Activated naive CD4-positive, alpha-beta T cell treated with anti-CD3 and anti-CD28 coated beads, Interleukin-2, amount 50 U/mL, for 24 hours (primary cell): ENCODE measurements around the gene RAPGEF6.
"Not testable (repeated sequence)": the region's sequence is repeated elsewhere in the genome, so short reads cannot be mapped to it uniquely, and the experiment has no call there.

Experiments
- H3K27ac Mint-ChIP-seq: one replicate; pipeline ENCODE4 v1.8.0; 2021; ENCODE audit warnings: mild to moderate bottlenecking, mixed read lengths
- H3K27me3 Mint-ChIP-seq: one replicate; pipeline ENCODE4 v1.8.0; 2021; ENCODE audit warnings: mixed read lengths
- H3K36me3 Mint-ChIP-seq: one replicate; pipeline ENCODE4 v1.8.0; 2021; ENCODE audit warnings: mixed read lengths
- H3K4me1 Mint-ChIP-seq: one replicate; pipeline ENCODE4 v1.8.0; 2021; ENCODE audit warnings: mixed read lengths
- H3K4me3 Mint-ChIP-seq: one replicate; pipeline ENCODE4 v1.8.0; 2021; ENCODE audit warnings: mild to moderate bottlenecking, mixed read lengths
- H3K9me3 Mint-ChIP-seq: one replicate; pipeline ENCODE4 v1.8.0; 2021; ENCODE audit warnings: mixed read lengths

Gene RAPGEF6

GRCh38 chr5:131524431-131524830 is 110.6 kb downstream of the RAPGEF6 start:
- Mint-ChIP-seq H3K9me3 (no peaks in the 10 kb centered on the region), H3K36me3 (peaks cover 25% of the 10 kb centered on the region), H3K4me1 (peaks cover 85% of the 10 kb centered on the region), H3K27ac (peak overlapping the region; percentile 87), H3K27me3 (no peaks in the 10 kb centered on the region), H3K4me3 (peak overlapping the region; percentile 27)

DNA sequence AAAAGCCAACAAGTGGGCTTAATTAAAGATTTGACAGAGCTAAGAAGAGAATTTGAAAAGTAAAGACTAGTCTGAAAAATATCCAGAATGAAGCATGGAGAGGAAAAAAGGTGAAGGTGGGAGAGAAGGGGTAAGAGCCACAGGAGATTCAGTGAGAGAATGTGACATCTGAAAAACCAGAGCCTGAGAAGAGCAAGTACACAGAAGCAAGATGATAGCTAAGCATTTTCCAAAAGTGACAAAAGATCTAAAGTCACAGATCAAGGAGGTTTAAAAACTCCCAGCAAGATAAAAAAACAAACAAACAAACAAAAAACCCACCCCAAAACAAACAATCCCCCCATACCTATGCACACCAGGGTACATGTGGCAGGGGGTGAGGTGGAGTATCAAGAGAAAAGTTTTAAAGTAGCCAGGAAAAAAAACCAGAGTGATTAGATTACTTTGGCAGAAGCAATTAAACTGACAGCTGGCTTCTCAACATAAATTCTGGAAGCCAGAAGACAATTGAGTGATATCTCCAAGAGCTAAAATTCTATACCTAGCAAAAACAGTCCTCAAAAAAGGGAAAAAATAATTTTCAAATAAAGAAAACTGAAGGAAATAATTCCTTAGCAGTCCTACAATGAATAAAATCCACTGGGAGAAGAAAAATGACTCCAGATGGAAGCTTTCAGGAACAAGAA is 111.4 kb downstream of the RAPGEF6 start:
- Mint-ChIP-seq H3K4me1 (peaks cover 79% of the 10 kb centered on the region), H3K4me3 (peak overlapping the region; percentile 35), H3K36me3 (peaks cover 25% of the 10 kb centered on the region), H3K27me3 (no peaks in the 10 kb centered on the region), H3K27ac (peak overlapping the region; percentile 84), H3K9me3 (no peaks in the 10 kb centered on the region)

DNA sequence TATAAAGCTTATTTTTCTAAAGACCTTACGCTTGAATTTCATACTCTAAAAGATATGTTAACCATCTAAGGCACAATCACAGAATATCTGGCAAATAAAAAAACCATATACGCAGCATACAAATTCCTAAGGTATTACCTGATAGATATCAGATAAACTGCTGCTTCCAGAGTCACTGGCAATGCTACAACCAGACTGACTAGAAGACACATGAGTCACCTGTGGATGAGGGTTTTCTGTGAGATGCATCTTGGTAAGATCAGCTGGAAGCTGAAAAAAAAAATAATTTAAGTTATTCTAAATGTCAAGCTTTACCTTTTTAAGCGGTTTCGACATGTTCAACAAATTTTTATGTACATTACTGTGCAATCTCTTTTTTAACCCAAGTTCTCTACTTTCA is 113.8 kb downstream of the RAPGEF6 start:
- peak overlapping the region; percentile 2 for H3K27ac Mint-ChIP-seq
- H3K27me3 Mint-ChIP-seq = no peaks in the 10 kb centered on the region
- peaks cover 72% of the 10 kb centered on the region for H3K4me1 Mint-ChIP-seq
- H3K9me3 Mint-ChIP-seq = no peaks in the 10 kb centered on the region
- no peak overlapping the region for H3K4me3 Mint-ChIP-seq
- peaks cover 18% of the 10 kb centered on the region for H3K36me3 Mint-ChIP-seq

- Mint-ChIP-seq H3K4me3 (peak overlapping the region; percentile 85), H3K27me3 (no peaks in the 10 kb centered on the region), H3K9me3 (no peaks in the 10 kb centered on the region), H3K4me1 (peaks cover 69% of the 10 kb centered on the region), H3K36me3 (peaks cover 25% of the 10 kb centered on the region), H3K27ac (peak overlapping the region; percentile 95)
These were observed 119.7 kb downstream of the RAPGEF6 start for GRCh38 chr5:131515348-131515747.

GRCh38 chr5:131514316-131515283 is 120.4 kb downstream of the RAPGEF6 start:
- peak overlapping the region; percentile 85 for H3K4me3 Mint-ChIP-seq
- no peaks in the 10 kb centered on the region for H3K27me3 Mint-ChIP-seq
- H3K27ac Mint-ChIP-seq = peak overlapping the region; percentile 95
- H3K36me3 Mint-ChIP-seq = peaks cover 27% of the 10 kb centered on the region
- H3K9me3 Mint-ChIP-seq = no peaks in the 10 kb centered on the region
- peaks cover 70% of the 10 kb centered on the region for H3K4me1 Mint-ChIP-seq

GRCh38 chr5:131513780-131514179 is 121.2 kb downstream of the RAPGEF6 start:
- Mint-ChIP-seq H3K9me3 (no peaks in the 10 kb centered on the region), H3K27ac (peak overlapping the region; percentile 86), H3K4me3 (peak overlapping the region; percentile 36), H3K27me3 (no peaks in the 10 kb centered on the region), H3K36me3 (peaks cover 26% of the 10 kb centered on the region), H3K4me1 (peaks cover 66% of the 10 kb centered on the region)

GRCh38 chr5:131511934-131512333 is 123.1 kb downstream of the RAPGEF6 start:
- Mint-ChIP-seq H3K27me3 (no peaks in the 10 kb centered on the region), H3K27ac (peak overlapping the region; percentile 96), H3K4me3 (peak overlapping the region; percentile 49), H3K36me3 (peaks cover 25% of the 10 kb centered on the region), H3K9me3 (no peaks in the 10 kb centered on the region), H3K4me1 (peaks cover 65% of the 10 kb centered on the region)

DNA sequence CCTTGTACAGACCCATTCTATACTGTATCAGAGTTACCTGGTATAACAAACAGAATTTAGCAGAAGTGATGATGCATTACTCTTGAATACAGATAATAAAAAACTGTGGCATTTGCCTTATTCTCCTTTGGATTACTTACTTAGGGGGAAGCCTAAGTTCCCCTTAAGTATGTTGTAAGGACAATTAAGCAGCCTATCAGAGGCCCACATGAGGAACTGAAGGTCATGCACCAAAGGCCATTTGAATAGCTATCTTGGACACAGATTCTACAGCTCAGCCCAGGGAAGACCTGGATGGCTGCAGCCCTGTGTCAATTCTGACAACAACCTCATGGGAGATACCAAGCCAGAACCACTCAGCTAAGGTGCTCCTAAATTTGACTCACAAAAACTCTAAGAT is 125.2 kb downstream of the RAPGEF6 start:
- no peaks in the 10 kb centered on the region for H3K9me3 Mint-ChIP-seq
- H3K4me1 Mint-ChIP-seq = peaks cover 54% of the 10 kb centered on the region
- no peak overlapping the region for H3K4me3 Mint-ChIP-seq
- H3K36me3 Mint-ChIP-seq = peaks cover 21% of the 10 kb centered on the region
- H3K27me3 Mint-ChIP-seq = no peaks in the 10 kb centered on the region
- no peak overlapping the region for H3K27ac Mint-ChIP-seq

DNA sequence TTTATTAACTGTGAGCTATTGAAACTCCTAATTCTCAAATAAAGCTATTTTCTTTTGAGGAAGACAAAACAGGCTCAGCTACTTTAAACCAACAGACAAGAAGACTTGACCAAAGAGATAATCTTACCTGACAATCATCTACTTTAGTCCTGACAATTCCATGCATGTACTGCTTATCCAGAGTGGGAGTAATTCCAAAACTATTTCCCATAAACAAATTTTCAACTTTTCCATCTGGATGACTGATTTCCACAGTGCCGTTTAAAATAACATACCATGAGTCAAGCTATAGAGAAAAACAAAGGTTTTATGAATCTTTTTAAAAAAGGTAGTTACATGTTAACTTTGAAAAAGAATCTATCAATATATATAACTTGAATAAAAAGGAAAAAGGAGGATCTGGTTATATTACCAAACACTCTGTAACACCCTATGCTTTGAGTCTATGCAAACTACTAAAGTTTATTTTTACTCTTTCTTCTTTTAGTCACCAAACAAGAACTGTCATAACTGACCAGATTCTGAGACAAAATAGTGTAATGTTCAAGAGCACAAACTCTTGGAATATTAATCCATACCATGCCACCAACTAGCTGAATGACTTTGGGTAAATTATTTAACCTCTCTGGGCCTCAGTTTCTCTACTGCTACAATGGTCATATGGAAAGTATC is 129.7 kb downstream of the RAPGEF6 start:
- H3K27ac Mint-ChIP-seq = peak overlapping the region; percentile 62

GRCh38 chr5:131496400-131496713 is 138.7 kb downstream of the RAPGEF6 start:
- Mint-ChIP-seq H3K27ac (peak overlapping the region; percentile 68), H3K4me1 (peaks cover 56% of the 10 kb centered on the region), H3K27me3 (no peaks in the 10 kb centered on the region), H3K4me3 (no peak overlapping the region), H3K36me3 (peaks cover 30% of the 10 kb centered on the region), H3K9me3 (peaks cover 4% of the 10 kb centered on the region)

More for the DNA sequence above, 129.7 kb downstream of the RAPGEF6 start:
- peaks cover 46% of the 10 kb centered on the region for H3K4me1 Mint-ChIP-seq
- no peaks in the 10 kb centered on the region for H3K27me3 Mint-ChIP-seq
- H3K4me3 Mint-ChIP-seq = no peak overlapping the region
- no peaks in the 10 kb centered on the region for H3K9me3 Mint-ChIP-seq
- H3K36me3 Mint-ChIP-seq = peaks cover 29% of the 10 kb centered on the region

GRCh38 chr5:131495536-131496399 is 139.3 kb downstream of the RAPGEF6 start:
- H3K4me1 Mint-ChIP-seq = peaks cover 61% of the 10 kb centered on the region
- peaks cover 4% of the 10 kb centered on the region for H3K9me3 Mint-ChIP-seq
- peaks cover 30% of the 10 kb centered on the region for H3K36me3 Mint-ChIP-seq
- H3K27me3 Mint-ChIP-seq = no peaks in the 10 kb centered on the region
- no peak overlapping the region for H3K4me3 Mint-ChIP-seq
- H3K27ac Mint-ChIP-seq = no peak overlapping the region

DNA sequence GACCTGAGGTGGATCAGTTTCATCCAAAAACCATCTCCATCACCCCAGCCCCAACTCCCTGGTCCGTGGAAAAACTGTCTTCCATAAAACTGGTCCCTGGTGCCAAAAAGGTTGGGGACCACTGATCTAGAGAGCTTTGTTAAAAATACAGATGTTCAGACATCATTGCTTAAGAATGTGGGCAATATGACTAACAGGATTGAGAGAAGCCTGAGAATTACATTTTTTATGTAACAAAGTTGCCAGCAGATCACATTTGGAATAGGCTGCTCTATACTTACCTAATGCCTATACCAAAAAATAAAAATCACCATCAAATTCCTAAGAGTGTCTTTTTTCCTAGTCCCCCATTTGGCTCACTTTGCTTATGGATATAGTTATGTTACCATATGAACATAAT is 143.3 kb downstream of the RAPGEF6 start:
- Mint-ChIP-seq H3K36me3 (peaks cover 39% of the 10 kb centered on the region), H3K4me3 (no peak overlapping the region), H3K9me3 (peaks cover 4% of the 10 kb centered on the region), H3K27me3 (no peaks in the 10 kb centered on the region), H3K4me1 (peaks cover 64% of the 10 kb centered on the region), H3K27ac (peak overlapping the region; percentile 17)

GRCh38 chr5:131488463-131488862 is 146.6 kb downstream of the RAPGEF6 start:
- peaks cover 48% of the 10 kb centered on the region for H3K4me1 Mint-ChIP-seq
- peak overlapping the region; percentile 68 for H3K27ac Mint-ChIP-seq
- H3K36me3 Mint-ChIP-seq = peaks cover 35% of the 10 kb centered on the region
- peaks cover 3% of the 10 kb centered on the region for H3K9me3 Mint-ChIP-seq
- H3K27me3 Mint-ChIP-seq = no peaks in the 10 kb centered on the region
- H3K4me3 Mint-ChIP-seq = peak overlapping the region; percentile 50

GRCh38 chr5:131487371-131487770 is 147.7 kb downstream of the RAPGEF6 start:
- peaks cover 54% of the 10 kb centered on the region for H3K4me1 Mint-ChIP-seq

DNA sequence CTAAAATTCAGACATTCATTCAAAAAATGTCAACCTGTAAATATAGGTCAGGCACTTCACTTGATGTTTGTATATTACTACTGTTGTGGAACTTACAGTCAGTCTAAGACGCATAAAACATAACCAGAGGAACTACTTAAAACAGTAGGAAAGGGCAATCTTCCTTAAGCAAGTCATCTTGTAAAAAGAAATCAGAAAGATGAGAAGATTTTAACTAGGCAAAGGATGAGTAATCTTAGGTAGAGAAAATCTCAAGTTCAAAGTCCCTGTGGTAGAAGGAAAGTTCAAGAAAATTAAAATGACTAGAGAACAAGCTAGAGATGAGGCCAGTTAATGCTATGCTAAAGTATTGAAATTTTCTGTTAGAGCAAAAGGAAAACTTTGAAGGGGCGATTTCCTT is 152.4 kb downstream of the RAPGEF6 start:
- H3K4me1 Mint-ChIP-seq = peaks cover 56% of the 10 kb centered on the region
- peak overlapping the region; percentile 88 for H3K27ac Mint-ChIP-seq
- no peaks in the 10 kb centered on the region for H3K27me3 Mint-ChIP-seq
- peak overlapping the region; percentile 17 for H3K4me3 Mint-ChIP-seq
- H3K9me3 Mint-ChIP-seq = no peaks in the 10 kb centered on the region
- H3K36me3 Mint-ChIP-seq = peaks cover 38% of the 10 kb centered on the region

More at GRCh38 chr5:131487371-131487770, 147.7 kb downstream of the RAPGEF6 start:
- not testable (repeated sequence) for H3K27ac Mint-ChIP-seq, H3K9me3 Mint-ChIP-seq, H3K4me3 Mint-ChIP-seq, H3K27me3 Mint-ChIP-seq
- peaks cover 39% of the 10 kb centered on the region for H3K36me3 Mint-ChIP-seq
